Adipocyte (in vitro differentiated cells): ENCODE data around the gene PDE4D.

ENCODE experiments used
- DNase-seq: peaks from one replicate; pipeline ENCODE4 v3.0.0-alpha.2; 2015; ENCODE audit warnings: low read depth
- H3K27me3 ChIP-seq: replicated peaks from 2 replicates; pipeline ENCODE4 v1.7.0; 2013; ENCODE audit warnings: mild to moderate bottlenecking, low read length, moderate library complexity; ENCODE audit not compliant: control insufficient read depth, insufficient read depth
- H3K36me3 ChIP-seq: 2 replicates; pipeline ENCODE4 v1.7.0; 2013; ENCODE audit warnings: low read length, mild to moderate bottlenecking, moderate library complexity; ENCODE audit not compliant: control insufficient read depth, insufficient read depth, severe bottlenecking
- H3K4me1 ChIP-seq: 2 replicates; pipeline ENCODE4 v1.7.0; 2013; ENCODE audit warnings: mild to moderate bottlenecking, low read length, moderate library complexity; ENCODE audit not compliant: control insufficient read depth, insufficient read depth
- H3K4me3 ChIP-seq: 2 replicates; pipeline ENCODE4 v1.7.0; 2013; ENCODE audit warnings: mild to moderate bottlenecking, low read length, moderate library complexity
- H3K9ac ChIP-seq: 2 replicates; pipeline ENCODE4 v1.7.0; 2013; ENCODE audit warnings: mild to moderate bottlenecking, low read length, moderate library complexity
- H3K9me3 ChIP-seq: 2 replicates; pipeline ENCODE4 v1.7.0; 2013; ENCODE audit warnings: mild to moderate bottlenecking, low read length, moderate library complexity; ENCODE audit not compliant: control insufficient read depth

PDE4D gene

DNA sequence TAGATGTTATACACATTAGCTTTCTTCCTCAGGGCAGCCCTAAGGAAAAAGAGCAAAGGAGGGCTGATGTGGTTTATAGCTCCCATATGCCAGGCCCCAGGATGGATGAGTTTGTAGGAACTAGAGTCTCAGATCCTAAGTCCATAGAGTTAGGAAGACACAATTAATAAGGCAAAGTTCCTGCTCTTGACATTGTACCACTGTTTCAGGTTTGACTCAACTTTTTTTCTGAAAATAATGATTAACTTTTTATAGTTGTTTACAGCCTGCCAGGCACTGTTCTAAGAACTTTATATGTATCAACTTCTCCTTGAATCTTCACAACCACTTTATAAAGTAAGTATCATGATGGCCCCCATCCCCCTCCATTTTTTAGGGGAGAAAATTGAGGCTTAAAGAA, 339.5 kb downstream of the PDE4D start:
- H3K9me3 ChIP-seq: no peaks in the 10 kb centered on the region
- no peaks in the 10 kb centered on the region for H3K27me3 ChIP-seq
- no peak for DNase-seq
- no peaks in the 10 kb centered on the region for H3K4me1 ChIP-seq
- H3K36me3 ChIP-seq: no peaks in the 10 kb centered on the region
- no peak overlapping the region for H3K9ac ChIP-seq
- H3K4me3 ChIP-seq: no peak overlapping the region

DNA sequence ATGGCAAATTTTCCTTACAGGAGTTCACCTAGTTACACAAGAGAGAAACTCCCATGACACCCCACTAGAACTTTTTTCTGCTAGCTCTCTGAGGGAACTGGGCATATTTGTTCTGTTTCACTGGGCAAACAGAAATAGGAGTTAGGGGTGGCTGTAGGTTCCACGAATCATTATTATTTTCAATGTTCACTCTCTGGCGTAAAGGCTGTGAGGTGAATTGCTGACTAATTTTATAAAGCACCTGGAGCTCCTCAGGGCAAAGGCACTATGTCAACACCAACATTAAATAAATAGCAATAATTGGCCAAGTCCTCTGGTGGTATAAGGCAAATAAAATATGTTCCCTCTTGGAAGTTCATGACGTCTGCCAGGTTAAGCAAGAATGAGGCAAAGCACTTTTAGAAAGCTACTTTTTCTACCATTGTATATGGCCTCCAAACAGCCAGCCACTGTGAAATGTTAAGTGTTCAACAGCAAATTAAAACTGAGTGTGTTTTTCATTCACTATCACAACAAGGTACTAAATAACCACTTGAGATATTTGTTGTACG, 344.6 kb downstream of the PDE4D start:
- peaks cover 5% of the 10 kb centered on the region for H3K4me1 ChIP-seq
- H3K4me3 ChIP-seq: no peak overlapping the region
- H3K9me3 ChIP-seq: no peaks in the 10 kb centered on the region
- H3K9ac ChIP-seq: no peak overlapping the region
- H3K36me3 ChIP-seq: no peaks in the 10 kb centered on the region
- no peaks in the 10 kb centered on the region for H3K27me3 ChIP-seq
- no peak for DNase-seq

DNA sequence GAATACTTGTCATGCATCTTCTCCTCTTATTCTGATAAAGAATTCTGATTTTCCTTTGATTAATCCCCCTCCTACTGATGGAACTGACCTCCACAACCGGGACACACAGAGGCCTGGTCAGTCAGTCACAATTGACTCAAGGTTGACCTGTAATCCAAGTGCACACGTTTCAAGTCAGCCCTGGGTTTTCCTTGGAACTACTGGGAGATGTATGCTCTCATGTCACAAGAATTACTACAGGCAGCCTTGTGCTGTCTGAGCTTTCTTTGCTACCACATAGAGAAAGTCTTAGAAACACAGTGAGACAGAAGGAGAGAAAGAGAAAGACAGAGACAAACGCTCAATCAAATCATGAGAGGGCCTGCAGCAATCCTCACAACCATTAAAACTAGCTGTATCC, 345.8 kb downstream of the PDE4D start:
- no peak for DNase-seq
- no peaks in the 10 kb centered on the region for H3K9me3 ChIP-seq
- H3K4me1 ChIP-seq: peaks cover 17% of the 10 kb centered on the region
- no peaks in the 10 kb centered on the region for H3K27me3 ChIP-seq
- H3K9ac ChIP-seq: no peak overlapping the region
- no peak overlapping the region for H3K4me3 ChIP-seq
- no peaks in the 10 kb centered on the region for H3K36me3 ChIP-seq

DNA sequence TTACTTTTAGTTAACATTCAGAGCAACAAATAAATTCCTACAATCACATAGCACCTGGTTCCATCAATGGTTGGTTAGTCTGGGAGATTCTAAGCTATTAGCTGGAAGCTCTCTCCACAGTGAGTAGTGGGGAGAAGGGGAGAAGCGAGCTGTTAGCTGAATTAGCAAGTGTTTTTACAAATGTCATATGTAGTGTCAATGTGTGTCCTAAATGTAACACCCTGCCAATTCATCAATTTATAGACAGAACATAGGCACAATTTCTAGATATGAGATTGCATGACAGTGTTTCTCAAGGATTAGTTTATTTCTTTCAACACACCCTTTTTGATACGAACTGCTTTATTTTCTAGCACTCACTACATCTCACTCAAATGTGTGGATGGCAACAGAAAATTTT, 349.0 kb downstream of the PDE4D start:
- H3K27me3 ChIP-seq: no peaks in the 10 kb centered on the region
- H3K4me3 ChIP-seq: no peak overlapping the region
- no peaks in the 10 kb centered on the region for H3K9me3 ChIP-seq
- H3K4me1 ChIP-seq: peaks cover 19% of the 10 kb centered on the region
- DNase-seq: no peak
- no peak overlapping the region for H3K9ac ChIP-seq
- no peaks in the 10 kb centered on the region for H3K36me3 ChIP-seq

DNA sequence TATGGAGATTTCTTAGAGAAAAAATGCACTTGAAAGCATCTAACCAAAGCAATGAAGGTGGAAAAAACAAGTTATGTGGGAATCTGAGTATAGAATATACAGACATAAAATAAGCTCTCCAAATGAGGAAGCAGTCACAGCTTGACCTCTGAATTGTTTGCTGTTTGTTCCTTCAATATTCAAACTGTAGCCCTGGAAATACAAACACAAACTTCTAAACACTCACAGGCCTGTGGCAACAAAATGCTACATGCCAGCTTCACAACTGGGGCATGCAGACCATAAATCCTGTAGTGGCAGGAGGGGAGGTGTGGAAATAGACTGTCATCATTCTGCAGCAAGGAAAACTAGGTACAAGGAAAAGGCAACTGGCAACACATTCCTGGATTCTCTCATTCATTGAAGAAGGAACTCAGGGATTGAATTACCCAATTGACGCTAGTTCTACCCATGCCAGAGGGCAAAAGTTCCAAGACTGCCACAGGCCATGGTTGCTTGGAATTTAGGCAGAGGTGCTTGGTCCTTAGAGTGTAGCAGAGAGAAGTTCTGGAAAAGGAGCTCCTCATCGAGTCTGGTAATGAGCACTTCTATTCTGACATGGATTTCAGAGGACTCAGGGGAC, 349.6 kb downstream of the PDE4D start:
- no peak overlapping the region for H3K9ac ChIP-seq
- no peak overlapping the region for H3K4me3 ChIP-seq
- H3K4me1 ChIP-seq: peaks cover 19% of the 10 kb centered on the region
- H3K27me3 ChIP-seq: no peaks in the 10 kb centered on the region
- no peaks in the 10 kb centered on the region for H3K36me3 ChIP-seq
- DNase-seq: no peak
- H3K9me3 ChIP-seq: no peaks in the 10 kb centered on the region

DNA sequence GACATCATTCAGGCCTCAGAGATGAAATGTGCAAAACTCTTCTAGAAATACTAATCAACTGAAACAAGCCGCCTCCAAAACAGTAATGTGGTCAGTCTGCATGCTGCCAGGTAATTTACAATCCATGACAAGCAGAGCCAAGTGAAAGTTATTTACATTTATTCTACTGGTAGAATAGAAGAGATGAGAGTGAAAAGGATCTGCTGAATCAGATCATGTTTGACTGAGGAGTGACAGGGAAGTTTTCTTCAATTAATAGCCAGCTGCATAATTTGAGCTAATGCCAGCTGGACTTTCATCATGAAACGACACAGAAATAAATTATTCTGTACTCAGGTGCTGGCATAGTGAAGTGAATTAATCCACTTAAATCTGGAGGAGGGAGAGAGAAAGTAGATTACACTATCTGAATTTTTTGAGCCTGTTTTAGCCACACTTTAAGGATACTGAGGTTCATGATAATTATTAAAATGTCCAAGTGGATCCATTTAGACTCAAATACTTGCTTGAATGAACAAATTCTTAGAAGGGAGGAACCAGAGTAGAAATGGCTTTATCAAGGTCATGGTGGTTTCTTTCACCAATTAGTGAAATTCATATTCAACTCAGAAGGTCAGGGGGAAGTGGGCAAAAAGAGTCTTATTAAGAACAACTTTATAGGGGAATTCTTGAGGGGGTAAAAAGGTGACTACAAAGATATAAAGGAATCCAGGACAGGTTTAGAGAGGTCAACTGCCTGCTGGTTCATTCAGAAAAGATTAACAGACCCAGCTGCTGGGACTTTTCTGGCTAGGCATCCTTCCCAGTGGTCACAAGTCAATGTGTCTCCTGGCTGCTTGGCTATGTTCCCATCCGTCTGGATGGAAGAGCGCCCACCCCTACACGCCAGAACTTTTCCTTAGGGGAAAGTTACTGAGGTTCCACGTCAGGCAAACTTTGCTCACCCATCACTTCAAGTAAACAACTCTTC, 350.4 kb downstream of the PDE4D start:
- no peaks in the 10 kb centered on the region for H3K9me3 ChIP-seq
- H3K4me1 ChIP-seq: peaks cover 19% of the 10 kb centered on the region
- no peak for DNase-seq
- H3K36me3 ChIP-seq: no peaks in the 10 kb centered on the region
- H3K27me3 ChIP-seq: no peaks in the 10 kb centered on the region
- no peak overlapping the region for H3K4me3 ChIP-seq
- H3K9ac ChIP-seq: no peak overlapping the region

DNA sequence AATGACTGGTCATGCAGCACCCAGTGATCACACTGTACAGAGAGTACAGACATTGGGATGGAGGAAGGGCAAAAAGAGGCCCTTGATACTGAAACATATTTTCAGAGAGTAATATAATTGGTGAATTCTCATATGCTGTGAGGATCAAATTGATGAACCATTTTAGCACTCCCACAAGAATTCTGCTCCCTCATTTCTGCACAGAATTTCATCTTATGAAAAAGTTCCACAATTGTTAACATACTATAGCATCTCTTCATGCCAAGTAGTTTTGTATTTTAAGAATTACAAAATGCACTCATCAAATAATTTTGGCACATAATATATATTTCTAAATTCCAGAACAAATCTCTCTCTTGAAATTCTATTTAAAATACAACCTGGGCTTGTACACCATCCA, 351.2 kb downstream of the PDE4D start:
- Histone ChIP-seq H3K36me3 (no peaks in the 10 kb centered on the region), H3K4me1 (peaks cover 19% of the 10 kb centered on the region), H3K4me3 (no peak overlapping the region), H3K9ac (no peak overlapping the region), H3K9me3 (no peaks in the 10 kb centered on the region), H3K27me3 (no peaks in the 10 kb centered on the region)
- no peak for DNase-seq

DNA sequence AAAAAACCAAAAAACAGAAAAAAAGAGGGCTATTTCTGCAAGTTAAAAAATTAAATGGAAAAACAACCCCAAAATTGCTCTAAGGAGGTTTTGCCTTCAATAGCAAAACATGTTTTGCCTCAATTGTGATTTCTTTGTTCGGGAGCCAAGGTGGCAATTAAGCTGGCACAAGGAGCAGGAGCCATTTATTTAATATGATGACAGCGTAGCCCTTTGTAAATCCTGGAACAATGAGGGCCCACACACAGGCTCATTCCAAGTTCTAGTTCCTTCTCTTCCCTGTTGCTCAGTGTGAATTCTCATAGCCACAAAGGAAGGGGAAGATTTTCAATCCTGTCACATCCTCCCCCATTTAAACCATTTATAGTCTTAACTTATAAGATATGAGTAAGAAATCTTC, 353.2 kb downstream of the PDE4D start:
- Histone ChIP-seq H3K9ac (no peak overlapping the region), H3K9me3 (no peaks in the 10 kb centered on the region), H3K27me3 (no peaks in the 10 kb centered on the region), H3K4me1 (peaks cover 19% of the 10 kb centered on the region), H3K36me3 (no peaks in the 10 kb centered on the region), H3K4me3 (no peak overlapping the region)
- DNase-seq: no peak

DNA sequence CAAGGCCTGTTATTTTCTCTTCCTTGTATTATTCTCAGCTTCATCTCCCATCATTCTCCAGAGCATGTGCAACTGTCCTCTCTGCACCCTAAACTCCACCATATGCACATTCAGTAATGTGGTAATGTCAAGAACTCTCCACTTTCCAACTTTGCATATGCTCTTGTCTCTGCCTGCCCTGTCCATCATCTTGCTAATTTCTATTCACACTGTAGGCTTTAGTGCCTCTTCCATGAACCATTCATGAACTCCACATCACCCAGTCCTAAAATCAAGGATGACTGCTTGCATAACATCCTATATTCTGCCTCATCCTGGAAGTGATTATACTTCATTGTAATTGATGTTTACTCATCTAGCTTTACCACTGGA, 354.8 kb downstream of the PDE4D start:
- Histone ChIP-seq H3K4me1 (peaks cover 13% of the 10 kb centered on the region), H3K9ac (no peak overlapping the region), H3K4me3 (no peak overlapping the region), H3K9me3 (no peaks in the 10 kb centered on the region), H3K27me3 (no peaks in the 10 kb centered on the region), H3K36me3 (no peaks in the 10 kb centered on the region)
- no peak for DNase-seq

DNA sequence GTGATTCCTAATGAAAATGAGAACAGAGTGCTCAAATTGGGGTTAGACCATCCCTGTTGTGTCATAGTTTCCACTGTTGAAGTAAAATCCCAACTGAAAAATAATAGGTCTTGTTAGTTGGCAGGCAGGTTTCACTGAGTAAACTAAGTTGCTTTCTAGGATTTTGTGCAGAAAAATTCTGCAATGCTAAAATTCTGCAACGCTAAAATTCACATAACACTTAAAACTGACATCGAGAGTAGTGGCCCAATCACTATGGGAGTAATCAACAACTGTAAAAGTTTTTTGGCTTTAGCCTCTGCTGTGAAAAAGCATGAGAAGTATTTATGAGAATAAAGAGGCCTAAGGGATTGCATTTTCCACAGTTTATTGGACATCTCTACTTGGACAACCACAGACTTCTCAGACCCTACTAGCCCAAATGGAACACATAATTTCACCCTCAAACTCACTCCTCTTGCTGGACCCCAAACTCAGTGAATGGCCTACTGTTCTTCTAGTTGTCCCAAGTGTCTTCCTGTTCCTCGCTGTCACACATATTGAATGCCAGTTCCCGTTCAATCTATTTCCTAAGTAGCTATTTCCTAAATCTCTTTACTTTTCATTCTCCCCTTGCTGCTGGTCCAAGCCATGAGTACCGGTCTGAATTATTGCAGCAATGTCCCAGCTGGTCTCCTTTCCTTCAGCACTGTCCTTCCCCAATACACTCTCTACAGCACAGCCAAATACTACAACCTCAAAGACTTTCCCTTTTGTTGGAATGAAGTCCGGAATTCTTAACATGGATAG, 355.4 kb downstream of the PDE4D start:
- no peaks in the 10 kb centered on the region for H3K9me3 ChIP-seq

DNA sequence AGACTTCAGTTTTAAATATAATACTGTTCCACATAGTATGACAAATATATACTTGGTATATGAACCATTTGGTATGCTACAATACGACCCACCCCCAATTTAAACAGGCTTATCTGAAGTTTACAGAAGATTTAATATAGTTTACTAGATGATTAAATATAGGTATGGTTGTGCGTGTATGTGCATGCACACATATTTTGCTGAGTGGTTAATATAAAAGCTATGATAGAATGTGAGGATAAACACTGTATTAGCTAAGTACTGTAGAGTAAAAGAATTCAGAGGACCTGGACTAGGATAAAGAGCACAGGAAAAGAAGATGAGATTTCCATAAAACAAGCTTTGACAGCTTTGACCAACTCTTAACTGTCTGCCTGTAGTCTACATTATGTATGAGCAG, 356.7 kb downstream of the PDE4D start:
- Histone ChIP-seq H3K36me3 (no peaks in the 10 kb centered on the region), H3K27me3 (no peaks in the 10 kb centered on the region), H3K4me3 (no peak overlapping the region), H3K9me3 (no peaks in the 10 kb centered on the region), H3K9ac (no peak overlapping the region), H3K4me1 (no peaks in the 10 kb centered on the region)
- DNase-seq: no peak

More for the DNA sequence above, 355.4 kb downstream of the PDE4D start:
- Histone ChIP-seq H3K9ac (no peak overlapping the region), H3K36me3 (no peaks in the 10 kb centered on the region), H3K4me3 (no peak overlapping the region), H3K4me1 (peaks cover 7% of the 10 kb centered on the region), H3K27me3 (no peaks in the 10 kb centered on the region)
- DNase-seq: no peak
